NCI-H460 (cell line): ENCODE measurements around the gene PRSS33. TPM values are rescaled to one million over a fixed set of nuclear protein-coding genes. Genes with fewer than 3 reads are reported as not detected.

Experiments
- DNase-seq: peaks from one replicate; pipeline ENCODE4 v3.0.0-alpha.2; 2016; ENCODE audit warnings: low read depth; ENCODE audit errors: extremely low read depth
- small RNA-seq, 2 experiments: library from RNA; depleted of rRNA; stranded (forward); fragments of <200 nt; gene quantifications; one replicate each; pipeline ENCODE3, GENCODE V24; 2014
- total RNA-seq: library from RNA; depleted of rRNA; stranded (reverse); fragments of >200 nt; shearing (Covaris generic); gene quantifications from 2 replicates; pipeline ENCODE4 v1.2.3, GENCODE V29; 2014; rRNA removed

PRSS33 gene
- total RNA-seq, 1 experiment from 2014 or later, result not detected

DNA sequence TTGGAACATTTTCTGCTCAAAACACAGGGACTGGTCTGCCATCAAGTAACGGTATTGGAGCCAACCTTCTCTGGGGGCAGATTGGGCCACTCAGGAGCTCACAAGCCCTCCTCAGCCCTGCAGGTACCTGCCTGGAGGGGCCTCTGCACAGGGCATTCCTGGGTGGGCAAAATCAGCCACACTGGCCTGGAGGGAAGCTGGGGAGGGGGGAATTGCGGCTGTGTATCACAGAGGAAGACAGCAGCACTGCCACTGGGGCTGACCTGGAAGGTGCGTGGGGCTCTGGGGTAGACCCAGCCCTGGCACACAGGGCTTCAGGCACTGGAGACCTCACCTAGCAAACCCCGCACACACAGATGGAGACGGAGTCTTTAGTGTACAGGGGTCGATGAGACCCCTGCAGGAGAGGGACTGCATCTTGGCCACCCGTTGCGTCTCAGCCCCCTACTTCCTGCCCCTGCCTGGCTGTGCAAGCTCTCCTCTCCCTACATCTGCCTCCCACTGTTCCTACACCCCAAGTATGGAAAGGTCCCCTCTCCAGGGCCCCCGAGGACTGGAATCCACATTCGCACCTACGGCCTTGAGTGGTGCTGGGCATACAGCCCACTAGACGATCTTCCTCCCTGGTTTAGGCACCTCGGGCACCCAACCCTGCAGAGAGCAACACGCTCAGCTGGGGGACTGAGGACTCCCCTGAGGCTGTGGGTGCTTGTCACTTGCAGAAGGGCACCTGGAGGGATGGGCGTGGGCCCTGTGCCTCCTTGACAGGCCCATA lies 42.1 kb downstream of the PRSS33 start:
- no peak for DNase-seq

DNA sequence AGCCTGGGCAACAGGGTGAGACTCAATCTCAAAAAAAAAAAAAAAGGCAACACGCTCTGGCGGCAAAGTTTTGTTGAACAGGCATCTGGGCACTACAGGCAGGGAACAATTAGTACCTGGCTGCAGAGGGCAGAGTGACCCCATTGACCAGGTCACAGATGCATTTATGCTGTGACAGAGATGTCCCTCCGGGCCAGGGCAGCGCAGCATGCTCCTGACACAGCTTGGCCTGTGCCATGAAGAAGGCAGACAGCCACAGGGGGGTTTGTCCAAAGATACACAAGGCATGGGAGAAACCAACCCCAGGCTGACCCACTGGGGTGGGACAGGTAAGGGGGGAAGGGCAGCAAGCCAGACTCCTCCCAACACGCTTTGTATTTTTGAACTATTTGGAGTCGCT lies 42.6 kb downstream of the PRSS33 start:
- no peak for DNase-seq

DNA sequence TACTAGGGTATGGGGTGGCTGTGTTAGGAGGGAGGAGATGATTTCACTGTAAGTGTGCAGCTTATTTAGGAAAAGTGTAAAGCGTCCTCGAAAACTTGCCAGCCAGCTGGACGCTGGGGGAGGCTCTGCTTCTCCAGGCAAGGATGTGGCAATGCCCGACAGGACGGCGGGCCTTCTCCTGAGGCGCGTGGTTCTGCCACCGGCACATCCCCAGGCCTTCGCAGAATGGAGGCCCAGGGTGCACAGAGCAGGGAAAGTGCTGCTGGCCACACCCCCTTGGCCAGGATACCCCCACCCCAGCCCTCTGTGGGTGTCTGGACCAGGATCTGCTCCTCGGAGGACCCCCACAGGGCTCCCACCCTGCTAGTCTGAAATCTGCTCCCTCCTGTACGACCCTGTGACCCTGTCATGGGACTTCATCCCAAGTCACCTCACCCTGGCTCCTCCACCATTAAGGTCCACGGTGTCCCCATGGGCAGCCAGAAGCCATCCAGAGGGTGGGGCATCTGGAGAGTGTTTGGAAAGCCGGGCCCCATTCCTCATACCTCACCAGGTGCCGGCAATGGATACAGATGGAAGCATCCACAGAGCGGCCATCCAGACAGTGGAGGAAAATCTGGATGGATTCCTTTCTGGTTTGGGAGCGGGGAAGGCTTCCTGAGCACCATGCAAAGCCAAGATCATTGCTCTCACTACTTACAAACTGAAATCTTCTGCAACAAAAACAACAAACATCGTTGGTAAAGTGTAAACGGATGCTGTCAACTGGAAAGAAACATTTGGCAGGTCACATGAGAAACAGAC lies 44.2 kb downstream of the PRSS33 start:
- DNase-seq, result no peak

DNA sequence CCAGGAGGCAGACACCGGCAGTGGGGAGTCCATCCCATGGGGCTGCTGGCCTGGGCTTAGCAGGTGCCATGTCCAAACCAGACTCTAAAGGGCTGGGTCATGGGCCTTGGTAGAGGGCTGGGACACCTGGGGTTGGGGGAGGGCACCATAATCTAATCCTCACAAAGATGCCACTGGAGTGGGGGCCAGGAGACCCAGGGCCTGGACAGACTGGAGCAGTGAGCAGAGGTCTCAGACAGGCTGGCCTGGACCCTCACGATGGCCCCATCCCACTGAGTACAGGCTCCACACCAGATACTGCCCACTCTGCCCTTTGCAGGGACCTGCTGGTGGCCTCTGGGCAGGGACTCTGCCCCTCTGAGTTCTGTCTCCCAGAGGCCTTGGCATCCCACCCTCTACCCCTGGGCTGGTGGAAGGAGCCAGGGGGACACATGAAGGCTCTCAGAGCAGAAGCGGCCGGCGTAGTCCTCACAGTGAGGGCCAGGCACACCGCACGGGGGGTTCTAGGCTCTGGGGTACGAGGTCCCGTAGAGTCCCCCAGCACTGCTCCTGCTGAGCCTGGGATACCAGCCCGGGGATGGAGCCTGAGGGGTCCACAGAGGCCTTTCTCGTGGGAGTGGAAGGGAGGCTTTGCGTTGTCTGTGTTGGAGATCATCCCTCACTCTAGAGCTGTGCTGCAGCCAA lies 44.9 kb downstream of the PRSS33 start:
- DNase-seq, result no peak

DNA sequence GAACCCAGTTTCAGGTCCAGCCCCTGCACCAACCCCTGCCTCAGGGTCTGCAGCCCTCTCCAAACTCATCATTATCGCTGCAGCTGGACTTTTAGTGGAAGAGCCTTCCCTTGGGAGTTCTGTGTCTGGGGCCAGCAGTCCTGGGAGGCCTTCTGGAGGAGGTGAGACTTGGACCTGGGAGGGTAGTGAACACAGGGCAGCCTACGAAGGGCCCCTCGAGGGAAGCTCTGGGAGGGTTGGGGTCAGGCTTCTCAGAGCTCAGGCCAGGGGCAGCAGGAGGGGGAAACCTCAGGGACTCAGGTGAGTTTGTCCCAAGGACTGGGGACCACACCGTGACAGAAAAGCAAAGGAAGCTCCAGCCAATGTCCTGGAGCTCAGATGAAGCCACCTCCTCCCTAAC lies 46.2 kb downstream of the PRSS33 start:
- no peak for DNase-seq

DNA sequence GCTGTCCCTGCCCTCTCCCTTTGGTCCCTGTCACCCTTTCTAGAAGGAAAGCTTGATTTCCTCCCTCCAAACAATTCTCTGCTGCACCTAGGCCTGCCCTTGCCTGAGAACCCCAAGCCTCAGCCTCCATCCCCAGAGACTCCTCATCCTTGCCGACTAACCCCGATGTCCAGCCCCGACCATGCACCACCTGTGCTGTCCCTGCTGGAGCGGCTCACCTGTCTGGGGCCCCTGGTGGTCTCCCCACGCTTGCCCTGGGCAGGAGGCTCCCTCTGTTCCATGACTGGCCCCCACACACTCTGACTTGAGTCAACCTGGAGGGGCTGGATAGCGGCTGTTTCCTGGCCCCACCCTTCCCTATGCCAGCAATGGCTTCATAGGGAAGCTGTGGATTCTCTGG lies 46.9 kb downstream of the PRSS33 start:
- DNase-seq, result no peak

DNA sequence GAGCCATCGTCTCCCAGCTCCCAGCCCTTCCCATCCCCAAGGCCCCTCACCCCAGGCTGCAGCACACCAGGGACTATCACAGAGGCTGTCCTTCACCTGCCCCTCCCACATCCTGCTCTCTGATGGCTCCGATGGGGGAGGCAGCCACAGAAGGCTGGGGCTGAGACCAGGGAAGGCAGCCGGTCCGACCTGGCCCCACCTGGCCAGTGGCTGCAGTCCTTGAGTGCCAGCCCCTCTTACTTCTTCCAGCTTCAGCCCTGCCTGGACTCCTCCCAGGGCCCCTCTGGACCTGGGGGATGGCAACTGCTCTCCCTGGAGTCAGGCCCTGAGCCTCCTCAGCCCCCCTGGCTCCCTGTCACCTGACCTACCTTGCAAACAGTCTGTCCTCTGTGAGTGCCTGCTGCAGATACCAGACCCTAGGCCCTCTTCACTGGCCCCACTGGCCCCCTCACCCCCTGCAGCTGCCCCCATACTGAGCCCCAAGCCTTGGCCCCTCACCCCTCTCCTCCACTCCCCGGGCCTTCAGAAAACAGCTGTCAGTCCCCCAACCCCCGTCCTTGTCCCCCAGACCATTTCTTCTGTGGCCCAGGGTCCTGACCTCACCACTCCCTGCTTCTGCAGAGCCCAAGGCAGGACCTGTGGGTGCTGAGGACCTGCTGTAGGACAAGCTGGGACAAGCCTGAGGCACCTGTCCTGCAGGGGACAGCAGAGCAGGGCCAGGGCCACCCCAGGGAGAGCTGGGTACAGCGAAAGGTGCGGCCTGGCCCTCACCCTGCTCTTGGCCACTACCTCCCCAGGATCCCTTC lies 47.5 kb downstream of the PRSS33 start:
- DNase-seq, result no peak

DNA sequence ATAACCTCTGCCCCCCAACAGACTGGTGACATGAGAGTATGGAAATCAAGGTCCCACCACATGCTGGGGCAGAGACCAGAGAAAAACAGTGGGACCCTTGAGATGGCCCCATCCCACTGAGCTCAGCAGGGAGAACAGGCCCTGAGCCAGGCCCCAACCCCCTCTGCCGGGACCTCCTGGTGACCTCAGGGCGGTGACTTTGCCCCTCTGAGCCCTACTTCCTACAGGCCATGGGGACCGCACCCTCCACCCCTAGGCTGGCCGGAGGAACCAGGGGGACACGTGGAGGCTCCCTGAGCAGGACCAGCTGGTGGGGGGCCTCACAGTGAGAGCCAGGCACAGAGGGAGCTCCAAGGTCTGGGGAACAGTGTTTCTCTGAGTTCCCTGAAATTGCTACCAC lies 48.7 kb downstream of the PRSS33 start:
- DNase-seq, result no peak

DNA sequence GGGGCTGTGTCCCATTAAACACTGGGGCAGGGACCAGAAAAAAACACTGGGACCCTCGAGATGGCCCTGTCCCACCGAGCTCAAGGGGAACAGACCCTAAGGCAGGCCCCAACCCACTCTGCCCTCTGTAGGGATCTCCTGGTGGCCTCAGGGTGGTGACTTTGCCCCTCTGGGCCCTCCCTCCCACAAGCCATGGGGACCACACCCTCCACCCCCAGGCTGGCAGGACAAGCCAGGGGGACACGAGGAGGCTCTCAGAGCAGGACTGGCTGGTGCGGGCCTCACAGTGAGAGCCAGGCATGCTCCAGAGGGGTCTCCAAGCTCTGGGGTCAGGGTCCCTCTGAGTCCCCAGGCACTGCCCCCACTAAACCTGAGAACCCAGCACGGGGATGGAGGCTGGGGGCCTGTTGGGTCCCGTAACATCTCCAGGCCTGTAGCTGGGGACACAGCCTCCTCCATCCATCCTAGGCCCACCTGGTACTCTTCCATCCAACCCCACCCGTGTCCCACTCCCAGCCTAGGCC lies 49.4 kb downstream of the PRSS33 start:
- DNase-seq, result no peak

DNA sequence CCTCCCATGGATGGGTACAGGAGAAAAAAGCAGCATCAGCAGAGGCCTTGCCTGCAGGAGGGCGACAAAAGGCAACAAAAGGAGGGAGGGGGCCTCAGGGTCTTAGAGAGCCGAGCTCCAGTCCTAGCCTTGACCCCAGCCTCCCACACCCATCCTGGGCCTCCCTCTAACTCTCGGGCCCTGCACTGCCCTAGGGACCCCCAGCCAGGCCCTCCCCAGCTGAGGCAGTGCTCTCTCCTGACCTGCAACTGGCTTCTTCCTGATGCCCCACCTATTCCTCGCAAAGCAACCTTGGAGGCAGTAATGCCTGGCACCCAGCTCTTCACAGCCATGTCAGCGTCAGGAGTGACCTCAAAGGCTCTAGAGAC lies 50.1 kb downstream of the PRSS33 start:
- DNase-seq, result no peak

DNA sequence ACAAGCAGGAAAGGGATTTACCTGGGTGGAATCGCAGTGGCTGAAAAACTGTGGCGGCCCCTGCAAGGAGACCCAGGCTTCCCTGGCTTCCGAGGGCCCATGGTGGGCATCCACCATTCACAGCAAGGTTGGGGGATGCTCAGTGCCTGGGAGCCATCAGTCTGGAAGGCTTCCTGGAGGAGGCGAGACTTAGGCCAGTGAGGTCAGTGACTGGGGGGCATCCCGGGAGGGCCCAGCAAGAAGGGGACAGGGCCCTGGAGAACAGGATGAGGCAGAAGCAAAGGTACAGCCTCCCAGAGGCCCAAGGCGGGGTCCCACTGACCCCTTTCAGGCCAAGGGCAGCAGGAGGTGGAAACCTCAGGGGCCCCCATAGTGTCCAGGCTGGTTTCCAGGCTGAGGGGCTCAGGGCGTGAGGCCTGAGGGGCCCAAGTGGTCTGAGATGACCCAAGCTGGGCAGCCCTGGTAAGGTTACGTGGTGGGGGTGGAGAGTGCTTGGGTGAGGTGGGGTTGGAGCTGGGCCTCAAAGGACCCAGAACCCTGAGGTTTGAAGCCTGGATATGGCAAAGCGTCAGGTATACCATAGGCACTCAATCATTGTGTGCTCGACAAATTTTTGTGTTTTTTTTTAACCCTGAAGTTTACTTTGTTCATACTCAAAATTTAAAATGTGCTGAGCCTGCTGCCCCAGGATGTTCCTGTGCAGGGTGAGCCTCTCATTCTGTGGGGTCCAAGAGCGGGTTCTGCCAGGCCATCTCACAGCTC lies 50.7 kb downstream of the PRSS33 start:
- DNase-seq, result no peak

DNA sequence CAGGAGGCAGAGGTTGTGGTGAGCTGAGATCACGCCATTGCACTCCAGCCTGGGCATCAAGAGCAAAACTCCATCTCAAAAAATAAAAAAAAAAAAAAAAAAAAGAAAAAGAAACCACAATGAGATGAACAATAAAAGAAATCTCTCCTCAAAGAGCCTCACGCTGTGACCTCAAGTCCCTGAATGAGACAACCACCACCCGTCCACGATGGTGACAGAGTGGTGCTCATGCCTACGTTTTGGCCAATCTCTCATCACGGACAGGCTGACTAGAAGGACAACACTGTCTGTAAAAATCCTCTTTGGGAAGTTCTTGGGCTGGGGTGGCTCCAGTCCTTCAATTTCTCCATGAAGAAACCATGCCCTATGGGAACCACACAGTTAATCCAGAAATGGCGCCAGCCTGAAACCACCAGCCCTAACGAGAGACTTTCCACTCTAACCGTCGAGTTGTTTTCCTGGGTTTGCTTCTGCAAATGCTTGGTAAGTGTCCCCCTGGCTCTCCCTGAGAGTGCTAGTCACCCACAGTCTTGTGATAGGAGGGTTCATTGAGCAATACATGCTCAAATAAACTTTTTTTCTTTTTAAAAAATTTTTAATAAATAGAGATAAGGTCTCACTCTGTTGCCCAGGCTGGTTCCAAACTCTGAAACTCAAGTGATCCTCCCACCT lies 52.4 kb downstream of the PRSS33 start:
- no peak for DNase-seq

Small RNA genes lying within 50 kb of the gene (small RNA-seq; reads per million reads assigned to genes)
- gene SNORA3C, result 0 to 0.12 reads per million in 2 experiments

Other genes with a start within 250 kb of the PRSS33 start
- 22.5 and 25.7 TPM in 2 replicates for gene PDPK1, start 249.5 kb downstream of the PRSS33 start, total RNA-seq
- 35.4 and 36.4 TPM in 2 replicates for gene KCTD5, start 105.0 kb downstream of the PRSS33 start, total RNA-seq
- 3.0 and 3.8 TPM in 2 replicates for gene PRSS27, start 67.3 kb downstream of the PRSS33 start, total RNA-seq
- 63.3 and 94.6 TPM in 2 replicates for gene SRRM2, start 34.9 kb downstream of the PRSS33 start, total RNA-seq
- 125 and 162 TPM in 2 replicates for gene ELOB, start 10.3 kb downstream of the PRSS33 start, total RNA-seq
- gene PRSS41, start 10.9 kb upstream of the PRSS33 start, total RNA-seq, result not detected in 2 replicates
- gene PRSS21, start 29.7 kb upstream of the PRSS33 start, total RNA-seq, result not detected in 2 replicates
- gene ZG16B, start 42.7 kb upstream of the PRSS33 start, total RNA-seq, result 13.8 and 18.7 TPM in 2 replicates
- gene PRSS22, start 70.6 kb upstream of the PRSS33 start, total RNA-seq, result not detected in 2 replicates
- 80.1 and 88.9 TPM in 2 replicates for gene FLYWCH2, start 95.7 kb upstream of the PRSS33 start, total RNA-seq
- gene FLYWCH1, start 124.4 kb upstream of the PRSS33 start, total RNA-seq, result 26.6 and 29.4 TPM in 2 replicates
- 1.5 and 2.7 TPM in 2 replicates for gene KREMEN2, start 176.7 kb upstream of the PRSS33 start, total RNA-seq
- 19.0 and 24.4 TPM in 2 replicates for gene PAQR4, start 181.8 kb upstream of the PRSS33 start, total RNA-seq
- 14.8 and 18.9 TPM in 2 replicates for gene PKMYT1, start 192.9 kb upstream of the PRSS33 start, total RNA-seq
- gene CLDN9, start 225.4 kb upstream of the PRSS33 start, total RNA-seq, result 0.05 and 0.14 TPM in 2 replicates
- gene CLDN6, start 230.6 kb upstream of the PRSS33 start, total RNA-seq, result not detected in 2 replicates
- gene TNFRSF12A, start 232.8 kb upstream of the PRSS33 start, total RNA-seq, result 249 and 347 TPM in 2 replicates
- gene HCFC1R1, start 236.4 kb upstream of the PRSS33 start, total RNA-seq, result 29.3 and 33.4 TPM in 2 replicates
- 30.3 and 35.2 TPM in 2 replicates for gene THOC6, start 236.5 kb upstream of the PRSS33 start, total RNA-seq
- not detected in 2 replicates for gene BICDL2, start 249.4 kb upstream of the PRSS33 start, total RNA-seq